ENCODE data around the gene SMARCE1. TPM values are rescaled to one million over a fixed set of nuclear protein-coding genes. Genes with fewer than 3 reads are reported as not detected.

Gene SMARCE1
- total and polyA plus RNA-seq, 2 of the 4 experiments (the other 2 are of a cell fraction) = 66.2 to 119 TPM

- BruUV-seq (replicated peaks) = no TSS peak
- Histone ChIP-seq H3K79me1 (ENCODE audit: low read depth in 1 of 2, low read length in 2 of 2) (no peaks in the 10 kb centered on the region), H2AK5ac (ENCODE audit: low read depth, low read length) (no peak overlapping the region), H2AFZ (replicated peaks; ENCODE audit: low read length, poor library complexity) (no peak overlapping the region), H2BK20ac (ENCODE audit: low read depth, low read length) (no peak overlapping the region), H3K56ac (ENCODE audit: extremely low read depth, insufficient read depth, low read length) (no peak overlapping the region), H3K14ac (replicated peaks; ENCODE audit: low read depth, low read length) (no peak overlapping the region), H3K4ac (ENCODE audit: low read depth, low read length) (no peak overlapping the region), H2BK15ac (ENCODE audit: low read depth, low read length) (no peak overlapping the region), H4K8ac (ENCODE audit: low read depth in 2 of 2, low read length in 2 of 2) (no peak overlapping the region), H3K9me3 (ENCODE audit: control insufficient read depth, insufficient read depth, low read length) (no peaks in the 10 kb centered on the region), H2BK120ac (ENCODE audit: low read depth, low read length) (no peak overlapping the region), H3K23ac (ENCODE audit: low read depth, low read length) (no peak overlapping the region), H3K9me1 (ENCODE audit: insufficient read depth, low read length) (no peaks in the 10 kb centered on the region), H3K27ac (ENCODE audit: insufficient read depth, low read length) (no peak overlapping the region), H2BK5ac (ENCODE audit: low read depth, low read length, poor library complexity, severe bottlenecking) (no peak overlapping the region), H3K4me1 (ENCODE audit: control insufficient read depth, insufficient read depth, low read length) (no peaks in the 10 kb centered on the region), H4K5ac (ENCODE audit: low read depth, low read length) (no peak overlapping the region), H3K18ac (ENCODE audit: low read depth, low read length) (no peak overlapping the region), H3K4me3 (ENCODE audit: insufficient read depth, low read depth, low read length) (no peak overlapping the region), H4K20me1 (ENCODE audit: insufficient read depth, low read length) (no peaks in the 10 kb centered on the region), H4K91ac (ENCODE audit: insufficient read depth, low read depth, low read length) (no peak overlapping the region), H3K9ac (ENCODE audit: low read depth, low read length) (no peak overlapping the region), H3K4me2 (ENCODE audit: low read depth, low read length) (no peak overlapping the region), H3K36me3 (ENCODE audit: control insufficient read depth, insufficient read depth, low read length) (no peaks in the 10 kb centered on the region), H3K27me3 (ENCODE audit: control insufficient read depth, insufficient read depth, low read length) (peaks cover 31% of the 10 kb centered on the region), H2AK9ac (replicated peaks; ENCODE audit: low read depth, low read length, poor library complexity) (no peak overlapping the region)
- intact Hi-C loops (cut with micrococcal nuclease) = no loop called here
- dilution Hi-C loops (cut with HindIII; ENCODE audit: low sequenced_read_pairs, unreplicated experiment) = no loop called here
- in situ Hi-C loops (cut with MboI; ENCODE audit: low sequenced_read_pairs) = no loop called here
- POLR2A ChIA-PET (ENCODE audit: unreplicated experiment) = no interaction called here
- TF ChIP-seq CEBPB (IDR thresholded peaks at IDR 0.05; ENCODE audit: low read depth, low read length) (no peak), MAFK (IDR thresholded peaks at IDR 0.05; ENCODE audit: low read depth, low read length) (no peak), NFE2L2 (IDR thresholded peaks at IDR 0.05; ENCODE audit: low read depth, low read length) (no peak), RFX5 (IDR thresholded peaks at IDR 0.05; ENCODE audit: low read depth, low read length) (no peak), FOS (IDR thresholded peaks at IDR 0.05; ENCODE audit: low read depth, low read length) (no peak), RAD21 (IDR thresholded peaks at IDR 0.05; ENCODE audit: low read length) (no peak)
- TF ChIP-seq, protein P1, sequence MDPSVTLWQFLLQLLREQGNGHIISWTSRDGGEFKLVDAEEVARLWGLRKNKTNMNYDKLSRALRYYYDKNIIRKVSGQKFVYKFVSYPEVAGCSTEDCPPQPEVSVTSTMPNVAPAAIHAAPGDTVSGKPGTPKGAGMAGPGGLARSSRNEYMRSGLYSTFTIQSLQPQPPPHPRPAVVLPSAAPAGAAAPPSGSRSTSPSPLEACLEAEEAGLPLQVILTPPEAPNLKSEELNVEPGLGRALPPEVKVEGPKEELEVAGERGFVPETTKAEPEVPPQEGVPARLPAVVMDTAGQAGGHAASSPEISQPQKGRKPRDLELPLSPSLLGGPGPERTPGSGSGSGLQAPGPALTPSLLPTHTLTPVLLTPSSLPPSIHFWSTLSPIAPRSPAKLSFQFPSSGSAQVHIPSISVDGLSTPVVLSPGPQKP (IDR thresholded peaks at IDR 0.05; ENCODE audit: borderline replicate concordance, low read depth, low read length) = no peak
- no CpG with 5 or more reads among the region's 5 CpGs for WGBS, 2 experiments (ENCODE audit: extremely low coverage in 2 of 2, insufficient read length in 1 of 2)
- CTCF ChIA-PET = no interaction called here
- no peak for ATAC-seq (ENCODE audit: low read depth)
- no peak for DNase-seq
These were observed 39.5 kb upstream of the SMARCE1 start for GRCh38 chr17:40687106-40687505.

All from IMR-90 (cell line).